Esophagus squamous epithelium (tissue), 5 donors: ENCODE measurements around the gene PTCH1. TPM values are rescaled to one million over a fixed set of nuclear protein-coding genes. Genes with fewer than 3 reads are reported as not detected.

Experiments
- DNase-seq: peaks from one replicate; lab custom pipeline; 2025; lab: John Stamatoyannopoulos, UW
- H3K27ac ChIP-seq, 4 donors: fragments of 200-600 bp; sonication (generic); one replicate each; pipeline ENCODE4 v1.5.1; 2016 to 2019; ENCODE audit warnings: mild to moderate bottlenecking in 1 of 4
- H3K27me3 ChIP-seq, 4 donors: fragments of 200-600 bp; sonication (generic); 1 replicate in 3 of 4; 2 replicates in 1 of 4; pipeline versions ENCODE4 v1.5.1 to v1.6.0; 2017 to 2021; ENCODE audit warnings: antibody characterized with exemption in 1 of 4
- H3K36me3 ChIP-seq, 3 donors: fragments of 200-600 bp; sonication (generic); one replicate each; pipeline ENCODE4 v1.5.1; 2016 to 2019
- H3K4me1 ChIP-seq, 3 donors: fragments of 200-600 bp; sonication (generic); one replicate each; pipeline ENCODE4 v1.5.1; 2017 to 2019
- H3K4me3 ChIP-seq, 4 donors: fragments of 200-600 bp; sonication (generic); 1 replicate in 3 of 4; 2 replicates in 1 of 4; pipeline ENCODE4 v1.5.1; 2016 to 2019; ENCODE audit warnings: mild to moderate bottlenecking in 2 of 4, moderate library complexity in 1 of 4
- H3K9me3 ChIP-seq, 3 donors: fragments of 200-600 bp; sonication (generic); one replicate each; pipeline ENCODE4 v1.5.1; 2016 to 2019
- POLR2A ChIP-seq, 4 donors: fragments of 450-650 bp; IDR thresholded peaks; one replicate each; pipeline ENCODE4 v1.6.1; 2017; ENCODE audit warnings: antibody characterized with exemption in 4 of 4, mild to moderate bottlenecking in 4 of 4, moderate library complexity in 3 of 4
- WGBS, 2 donors: methylation state at CpG; one replicate each; pipeline ENCODE4 v1.1.5; 2018; 5-methylcytosine and 5-hydroxymethylcytosine counted together
- intact Hi-C: fragments of 100-400 bp; cut with DNase I; formaldehyde crosslinking; loops from one replicate; pipeline ENCODE4 v1.15.0; 2022
- total RNA-seq, 4 donors: library from RNA; depleted of rRNA; stranded (reverse); fragments of >200 nt; gene quantifications; one replicate each; pipeline ENCODE4 v1.1.0, GENCODE V29; 2016
- TF ChIP-seq, protein P1 (sequence below), 6 experiments: fragments of 450-650 bp in 4 of 6; fragments of 200-600 bp in 2 of 6; sonication (generic) in 2 of 6; IDR thresholded peaks; one replicate each; pipeline ENCODE4 v1.5.1; 2016 to 2019; ENCODE audit warnings: antibody characterized with exemption in 6 of 6, mild to moderate bottlenecking in 4 of 6, moderate library complexity in 4 of 6
- donor health status: DM: yes; HTN: yes; CAD: no.

Gene PTCH1
- total RNA-seq, 4 donors from 2014 or later: 1.9 to 11.6 (median 3.5) TPM

DNA sequence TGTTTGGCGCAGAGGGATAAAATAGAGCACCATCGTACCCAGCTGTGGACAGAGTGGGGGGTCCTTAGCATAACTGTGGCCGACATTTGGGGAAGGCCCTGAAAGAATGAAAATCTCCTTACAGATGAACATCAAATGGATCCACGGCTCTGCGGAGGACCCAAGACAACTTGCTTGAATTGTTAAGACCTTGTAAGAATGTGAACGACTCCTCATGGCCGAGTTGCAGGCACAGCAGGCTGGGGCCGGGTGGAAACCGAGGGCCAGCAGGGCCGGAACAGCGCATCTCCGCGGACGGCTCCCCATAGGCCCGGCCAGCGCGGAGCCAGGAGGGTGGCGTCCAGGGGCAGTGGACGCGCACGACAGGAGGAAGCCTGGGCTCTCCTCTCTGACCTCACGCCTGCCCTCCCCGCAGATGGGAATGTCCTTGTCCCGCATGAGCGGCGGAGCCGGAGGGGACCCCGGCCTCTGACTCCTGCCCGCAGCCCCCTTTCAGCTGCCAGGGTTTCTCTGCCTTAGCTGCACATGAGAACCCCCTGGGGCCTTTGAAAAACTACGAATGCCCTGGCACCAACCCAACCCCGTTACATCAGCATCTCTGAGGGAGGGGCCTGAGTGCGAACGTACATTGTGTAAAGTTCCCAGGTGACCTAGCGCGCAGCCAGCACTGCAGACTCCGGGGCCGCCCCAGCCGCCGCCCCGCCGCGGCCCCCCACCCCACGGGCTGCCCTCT, 36.2 kb upstream of the PTCH1 start:
- H3K9me3 ChIP-seq: no peaks in the 10 kb centered on the region
- no peak for DNase-seq
- TF ChIP-seq POLR2A (IDR thresholded peaks at IDR 0.05): no peak
- TF ChIP-seq, protein P1, sequence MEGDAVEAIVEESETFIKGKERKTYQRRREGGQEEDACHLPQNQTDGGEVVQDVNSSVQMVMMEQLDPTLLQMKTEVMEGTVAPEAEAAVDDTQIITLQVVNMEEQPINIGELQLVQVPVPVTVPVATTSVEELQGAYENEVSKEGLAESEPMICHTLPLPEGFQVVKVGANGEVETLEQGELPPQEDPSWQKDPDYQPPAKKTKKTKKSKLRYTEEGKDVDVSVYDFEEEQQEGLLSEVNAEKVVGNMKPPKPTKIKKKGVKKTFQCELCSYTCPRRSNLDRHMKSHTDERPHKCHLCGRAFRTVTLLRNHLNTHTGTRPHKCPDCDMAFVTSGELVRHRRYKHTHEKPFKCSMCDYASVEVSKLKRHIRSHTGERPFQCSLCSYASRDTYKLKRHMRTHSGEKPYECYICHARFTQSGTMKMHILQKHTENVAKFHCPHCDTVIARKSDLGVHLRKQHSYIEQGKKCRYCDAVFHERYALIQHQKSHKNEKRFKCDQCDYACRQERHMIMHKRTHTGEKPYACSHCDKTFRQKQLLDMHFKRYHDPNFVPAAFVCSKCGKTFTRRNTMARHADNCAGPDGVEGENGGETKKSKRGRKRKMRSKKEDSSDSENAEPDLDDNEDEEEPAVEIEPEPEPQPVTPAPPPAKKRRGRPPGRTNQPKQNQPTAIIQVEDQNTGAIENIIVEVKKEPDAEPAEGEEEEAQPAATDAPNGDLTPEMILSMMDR (IDR thresholded peaks at IDR 0.05): no peak
- peak overlapping the region in 1 of 4 donors; percentile 25 for H3K4me3 ChIP-seq
- H3K27ac ChIP-seq: no peak overlapping the region
- intact Hi-C loops: no loop called here
- peaks cover 0 to 47% (median 0%) of the 10 kb centered on the region in 4 donors for H3K27me3 ChIP-seq
- H3K4me1 ChIP-seq: no peaks in the 10 kb centered on the region
- WGBS, 2 donors: 69 to 74% methylated on average over 20 to 24 of the region's 43 CpGs
- no peaks in the 10 kb centered on the region for H3K36me3 ChIP-seq

DNA sequence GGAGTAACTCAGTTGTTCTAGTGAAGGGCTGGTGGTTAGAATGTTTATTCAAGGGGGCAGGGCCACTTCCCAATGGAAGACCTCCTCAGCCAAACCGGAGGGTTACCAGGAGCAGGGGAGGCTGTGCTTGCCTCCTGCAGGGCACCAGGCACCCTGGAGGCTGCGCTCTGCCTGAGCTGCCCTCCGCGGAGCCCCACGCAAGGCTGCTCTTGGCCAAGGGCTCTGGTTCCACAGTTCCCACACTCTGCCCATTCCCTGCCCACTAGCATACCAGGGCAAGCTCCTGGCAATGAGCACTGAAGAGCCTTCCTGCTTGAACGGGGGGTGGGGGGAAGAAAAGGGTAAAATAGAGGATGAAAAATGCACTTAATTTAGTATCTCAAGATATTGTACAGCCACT, 35.5 kb upstream of the PTCH1 start:
- no peak overlapping the region for H3K27ac ChIP-seq
- peaks cover 0 to 47% (median 0%) of the 10 kb centered on the region in 4 donors for H3K27me3 ChIP-seq
- no peak for DNase-seq
- 81 to 86% methylated on average over 2 to 6 of the region's 6 CpGs for WGBS, 2 donors
- H3K36me3 ChIP-seq: no peaks in the 10 kb centered on the region
- TF ChIP-seq, protein P1 (IDR thresholded peaks at IDR 0.05): no peak
- H3K4me1 ChIP-seq: no peaks in the 10 kb centered on the region
- intact Hi-C loops: no loop called here
- H3K4me3 ChIP-seq: no peak overlapping the region
- H3K9me3 ChIP-seq: no peaks in the 10 kb centered on the region

DNA sequence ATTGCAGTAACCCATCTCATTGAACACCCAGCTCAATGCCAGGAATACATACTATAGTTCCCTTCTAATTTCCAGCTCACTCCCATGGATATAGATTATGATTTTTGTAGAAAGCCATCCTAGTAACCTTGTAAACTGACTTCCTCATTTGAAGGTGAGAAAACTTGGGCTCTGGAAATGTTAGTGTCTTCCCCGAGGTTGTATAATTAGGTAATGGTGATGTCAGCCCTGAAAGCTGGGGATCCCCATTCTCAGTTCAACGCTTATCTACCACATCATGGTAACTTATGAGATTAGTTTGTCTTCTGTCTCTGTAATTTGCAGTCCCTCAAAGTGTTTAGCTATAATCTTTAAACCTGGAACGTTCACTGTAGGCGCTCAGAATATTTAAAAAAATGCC, 34.6 kb upstream of the PTCH1 start:
- WGBS, 2 donors: 64 to 89% methylated on average over 4 of the region's 4 CpGs

DNA sequence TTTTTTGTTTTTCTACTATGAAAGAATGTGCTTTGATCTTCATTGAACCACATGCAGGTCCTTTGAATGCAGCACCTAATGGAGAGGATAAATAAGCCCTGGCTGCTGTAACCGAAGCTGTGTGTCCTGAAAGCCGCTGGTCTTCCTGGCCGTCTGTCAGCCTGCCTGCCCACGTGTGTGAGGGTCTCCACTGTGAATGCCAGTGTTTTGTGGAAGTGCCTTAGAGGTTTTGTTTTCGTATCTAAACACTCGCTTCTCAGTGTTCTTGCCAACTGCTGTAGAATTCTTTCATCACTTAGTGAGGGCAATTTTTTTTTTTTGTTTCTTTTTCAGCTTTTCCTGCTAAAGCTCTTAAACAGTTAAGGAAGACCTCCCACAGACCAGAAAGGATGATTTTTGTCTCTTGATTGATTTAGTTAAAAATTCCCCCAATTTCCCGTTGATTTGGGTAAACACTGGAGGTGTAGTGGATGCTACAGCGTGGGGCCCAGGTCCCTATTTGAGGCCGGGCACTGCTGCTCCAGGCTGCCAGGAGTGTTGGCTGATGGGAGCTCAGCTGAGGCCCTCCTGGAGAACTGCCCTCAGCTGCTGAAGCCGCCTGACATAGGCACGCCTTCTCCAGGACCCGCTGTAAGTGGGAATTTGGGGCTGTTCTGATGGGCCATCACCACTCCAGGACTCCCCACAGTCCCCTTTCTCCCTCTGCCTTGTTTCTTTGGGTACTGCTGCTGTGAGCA, 29.2 kb upstream of the PTCH1 start:
- Histone ChIP-seq H3K27me3 (peaks cover 0 to 16% (median 0%) of the 10 kb centered on the region in 4 donors), H3K36me3 (no peaks in the 10 kb centered on the region), H3K4me1 (no peaks in the 10 kb centered on the region), H3K4me3 (no peak overlapping the region), H3K9me3 (no peaks in the 10 kb centered on the region), H3K27ac (no peak overlapping the region)
- intact Hi-C loops: no loop called here
- no peak for DNase-seq
- TF ChIP-seq POLR2A (IDR thresholded peaks at IDR 0.05): no peak
- TF ChIP-seq, protein P1 (IDR thresholded peaks at IDR 0.05): no peak
- WGBS, 2 donors: 61 to 64% methylated on average over 9 to 12 of the region's 12 CpGs

More for the DNA sequence above, 34.6 kb upstream of the PTCH1 start:
- intact Hi-C loops: no loop called here
- DNase-seq: no peak
- H3K27me3 ChIP-seq: peaks cover 0 to 43% (median 0%) of the 10 kb centered on the region in 4 donors
- H3K36me3 ChIP-seq: no peaks in the 10 kb centered on the region
- no peak overlapping the region for H3K4me3 ChIP-seq
- H3K4me1 ChIP-seq: no peaks in the 10 kb centered on the region
- H3K9me3 ChIP-seq: no peaks in the 10 kb centered on the region
- TF ChIP-seq POLR2A (IDR thresholded peaks at IDR 0.05): no peak
- TF ChIP-seq, protein P1 (IDR thresholded peaks at IDR 0.05): no peak
- H3K27ac ChIP-seq: no peak overlapping the region
